ENCODE data around the gene TJP3.
A peak's percentile ranks its signal among the peaks of the same experiment; 100 is the strongest.
"Not testable (repeated sequence)": the region's sequence is repeated elsewhere in the genome, so short reads cannot be mapped to it uniquely, and the experiment has no call there.

TJP3 gene

GRCh38 chr19:3750211-3750610 lies 42.0 kb downstream of the TJP3 start:
- DNase-seq, result no peak

- DNase-seq, result no peak
Observed at GRCh38 chr19:3751236-3751635, 43.1 kb downstream of the TJP3 start.

DNA sequence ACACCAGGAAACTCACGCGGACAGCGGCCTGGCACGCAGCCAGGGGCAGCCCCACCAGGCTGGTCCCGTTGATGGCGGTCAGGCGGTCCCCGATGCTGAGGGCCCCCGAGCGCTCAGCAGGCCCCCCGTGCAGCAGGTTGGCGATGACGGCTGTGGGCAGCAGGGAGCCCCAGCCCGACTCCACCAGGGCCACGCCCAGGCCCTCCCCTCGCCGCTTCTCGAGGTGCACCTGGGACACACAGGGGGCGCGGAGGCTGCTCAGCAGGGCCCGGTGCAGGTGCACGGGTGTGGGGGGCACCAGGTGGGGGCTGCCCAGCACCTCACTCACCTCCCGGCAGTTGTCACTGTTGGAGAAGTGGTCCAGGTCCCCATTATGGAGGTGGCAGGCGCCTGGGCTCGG lies 44.3 kb downstream of the TJP3 start:
- DNase-seq, result no peak

- no peak for DNase-seq
Observed at GRCh38 chr19:3753631-3754410, 45.6 kb downstream of the TJP3 start.

DNA sequence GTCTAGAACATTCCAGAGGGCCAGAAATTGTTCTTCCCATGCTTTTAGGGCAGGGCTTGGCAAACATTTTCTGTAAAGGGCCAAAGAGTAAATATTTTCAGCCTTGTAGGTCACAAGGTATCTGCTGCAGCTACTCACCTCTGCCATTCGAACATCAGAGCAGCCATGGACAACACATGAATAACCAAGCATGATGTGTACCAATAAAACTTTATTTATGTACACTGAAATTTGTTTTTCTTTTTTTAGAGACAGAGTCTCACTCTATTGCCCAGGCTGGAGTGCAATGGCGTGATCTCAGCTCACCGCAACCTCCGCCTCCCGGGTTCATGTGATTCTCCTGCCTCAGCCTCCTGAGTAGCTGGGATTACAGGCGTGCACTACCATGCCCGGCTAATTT lies 49.5 kb downstream of the TJP3 start:
- DNase-seq, result not testable (repeated sequence)

GRCh38 chr19:3758297-3758696 lies 50.1 kb downstream of the TJP3 start:
- not testable (repeated sequence) for DNase-seq

GRCh38 chr19:3759482-3760254 lies 51.5 kb downstream of the TJP3 start:
- no peak for DNase-seq

- DNase-seq, result peak; percentile 19
Observed at GRCh38 chr19:3760871-3761361, 52.7 kb downstream of the TJP3 start.

DNA sequence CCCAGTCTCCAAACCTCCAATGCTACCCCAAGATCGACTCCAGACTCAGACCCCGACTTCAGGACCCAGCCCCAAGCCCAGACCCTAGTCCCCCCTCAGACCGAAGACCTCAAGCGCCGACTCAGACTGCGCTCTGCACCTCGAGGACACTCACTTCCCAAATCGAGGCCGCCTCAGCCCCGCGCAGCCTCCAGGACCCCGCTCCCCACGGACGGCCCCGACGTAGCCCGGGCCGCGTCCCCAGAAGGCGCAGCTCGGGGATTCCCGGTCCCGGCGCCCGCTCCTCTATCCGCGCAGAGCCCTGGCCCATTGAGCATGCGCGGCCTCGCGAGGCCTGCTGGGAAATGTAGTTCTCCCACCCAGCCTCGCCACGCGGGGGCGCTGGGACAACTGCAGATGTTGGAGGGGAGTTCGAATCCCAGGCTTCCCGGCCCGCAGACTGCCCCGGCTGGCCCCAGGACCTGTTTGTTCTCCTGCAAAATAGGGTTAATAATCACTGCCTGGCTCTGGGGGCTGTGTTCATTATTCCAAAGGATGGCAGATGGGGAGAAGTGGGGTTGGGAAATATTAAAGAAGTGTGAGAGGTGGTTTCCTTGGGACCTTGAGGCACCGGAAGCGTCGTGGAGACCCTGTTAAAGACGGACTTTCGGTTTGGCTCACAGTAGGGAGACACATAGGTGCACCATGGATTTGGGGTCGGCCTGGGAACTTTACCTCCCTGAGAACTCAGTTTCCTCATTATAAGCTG lies 53.4 kb downstream of the TJP3 start, which contains the start of gene APBA3:
Gene APBA3, minus strand, starts transcription at position 311 of the 748 bp plus-strand sequence. CDS start 1,428 bp downstream, outside the sequence.
- DNase-seq, result peak; percentile 89

GRCh38 chr19:3762130-3762473 lies 53.9 kb downstream of the TJP3 start:
- DNase-seq, result no peak

GRCh38 chr19:3762501-3763459 lies 54.6 kb downstream of the TJP3 start, which contains the start of gene MRPL54:
TSS of gene MRPL54 (plus strand) at chr19:3762682. CDS start at chr19:3762701, 19 bp downstream.
- peak; percentile 99 for DNase-seq

- DNase-seq, result no peak
Observed at GRCh38 chr19:3765121-3765520, 56.9 kb downstream of the TJP3 start.

DNA sequence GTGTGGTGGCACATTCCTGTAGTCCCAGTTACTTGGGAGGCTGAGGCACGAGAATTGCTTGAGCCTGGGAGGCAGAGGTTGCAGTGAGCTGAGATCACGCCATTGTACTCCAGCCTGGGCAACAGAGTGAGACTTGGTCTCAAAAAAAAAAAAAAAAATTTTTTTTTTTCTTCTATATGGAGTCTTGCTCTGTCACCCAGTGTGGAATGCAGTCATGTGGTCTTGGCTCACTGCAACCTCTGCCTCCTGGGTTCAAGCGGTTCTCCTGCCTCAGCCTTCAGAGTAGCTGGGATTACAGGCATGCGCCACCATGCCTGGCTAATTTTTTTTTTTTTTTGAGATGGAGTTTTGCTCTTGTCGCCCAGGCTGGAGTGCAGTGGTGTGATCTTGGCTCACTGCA lies 57.6 kb downstream of the TJP3 start:
- DNase-seq, result not testable (repeated sequence)

DNA sequence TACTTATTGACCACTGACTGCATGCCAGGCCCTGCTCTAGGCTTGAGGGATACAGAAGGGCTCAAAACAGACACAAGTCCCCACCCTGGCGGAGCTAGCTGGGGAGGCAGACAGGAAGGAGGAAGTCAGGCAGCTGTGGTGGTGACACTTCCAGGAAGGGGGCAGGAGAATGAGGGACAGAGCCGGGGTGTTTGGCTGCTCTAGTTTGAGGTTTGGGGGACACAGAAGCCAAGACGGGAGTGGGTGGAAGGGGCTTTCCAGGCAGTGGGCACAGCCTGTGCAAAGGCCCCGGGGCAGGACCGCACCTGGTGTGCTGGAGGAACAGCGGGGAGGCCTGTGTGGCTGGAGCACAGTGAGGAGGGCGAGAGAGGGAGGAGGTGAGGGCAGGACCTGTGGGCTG lies 58.3 kb downstream of the TJP3 start:
- DNase-seq, result no peak

DNA sequence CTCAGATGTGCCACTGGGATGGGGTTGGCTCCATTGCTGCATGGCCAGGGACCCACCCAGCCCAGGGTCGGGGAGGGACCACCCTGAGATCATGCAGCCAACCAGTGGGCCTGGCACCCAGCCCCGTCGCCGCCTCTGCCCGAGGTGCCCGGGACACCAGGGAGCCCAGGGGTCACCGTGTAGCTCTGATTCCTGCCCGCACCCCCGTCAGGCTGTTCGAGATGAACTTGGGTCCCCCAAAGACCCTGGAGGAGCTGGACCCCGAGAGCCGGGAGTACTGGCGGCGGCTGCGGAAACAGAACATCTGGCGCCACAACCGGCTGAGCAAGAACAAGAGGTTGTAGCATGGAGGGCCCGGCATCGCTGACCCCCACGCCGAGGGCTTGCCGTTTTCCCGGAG lies 58.9 kb downstream of the TJP3 start:
- no peak for DNase-seq

- no peak for DNase-seq
Observed at GRCh38 chr19:3768015-3768747, 60.0 kb downstream of the TJP3 start.

DNA sequence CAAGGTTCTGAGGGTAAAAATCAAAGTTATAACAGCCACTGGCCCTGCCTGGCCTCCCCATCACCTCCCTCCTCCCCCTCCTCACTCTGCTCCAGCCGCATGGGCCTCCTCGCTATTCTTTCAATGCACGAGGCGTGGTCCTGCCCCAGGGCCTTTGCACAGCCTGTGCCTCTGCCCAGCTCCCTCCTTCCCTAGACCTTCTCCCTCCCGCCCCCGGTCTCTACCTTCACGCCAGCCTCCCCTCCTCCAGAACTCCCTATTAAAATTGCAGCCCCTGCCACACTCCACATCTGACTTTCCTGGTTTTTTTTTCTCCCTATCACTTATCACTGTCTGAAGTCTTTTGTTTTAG lies 60.5 kb downstream of the TJP3 start:
- no peak for DNase-seq

DNA sequence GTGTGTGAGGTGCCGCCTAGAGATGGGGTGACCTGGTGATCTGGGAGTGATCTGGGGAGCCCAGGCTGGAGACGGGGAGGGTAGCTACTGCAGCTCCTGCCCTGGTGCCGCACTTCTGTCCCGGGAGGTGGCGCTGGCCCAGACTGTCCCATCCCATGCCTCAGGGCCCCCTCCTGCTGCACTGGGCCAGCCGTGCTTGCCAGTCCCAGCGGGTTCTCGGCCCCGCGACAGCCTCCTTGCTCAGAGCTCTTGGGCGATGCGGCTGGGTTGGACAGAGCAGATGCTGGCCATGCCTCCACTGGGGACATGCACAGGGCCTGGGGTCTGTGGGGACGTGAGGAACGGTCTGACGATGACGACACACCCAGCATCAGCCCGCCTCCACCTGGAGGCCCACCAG lies 61.3 kb downstream of the TJP3 start:
- no peak for DNase-seq

DNA sequence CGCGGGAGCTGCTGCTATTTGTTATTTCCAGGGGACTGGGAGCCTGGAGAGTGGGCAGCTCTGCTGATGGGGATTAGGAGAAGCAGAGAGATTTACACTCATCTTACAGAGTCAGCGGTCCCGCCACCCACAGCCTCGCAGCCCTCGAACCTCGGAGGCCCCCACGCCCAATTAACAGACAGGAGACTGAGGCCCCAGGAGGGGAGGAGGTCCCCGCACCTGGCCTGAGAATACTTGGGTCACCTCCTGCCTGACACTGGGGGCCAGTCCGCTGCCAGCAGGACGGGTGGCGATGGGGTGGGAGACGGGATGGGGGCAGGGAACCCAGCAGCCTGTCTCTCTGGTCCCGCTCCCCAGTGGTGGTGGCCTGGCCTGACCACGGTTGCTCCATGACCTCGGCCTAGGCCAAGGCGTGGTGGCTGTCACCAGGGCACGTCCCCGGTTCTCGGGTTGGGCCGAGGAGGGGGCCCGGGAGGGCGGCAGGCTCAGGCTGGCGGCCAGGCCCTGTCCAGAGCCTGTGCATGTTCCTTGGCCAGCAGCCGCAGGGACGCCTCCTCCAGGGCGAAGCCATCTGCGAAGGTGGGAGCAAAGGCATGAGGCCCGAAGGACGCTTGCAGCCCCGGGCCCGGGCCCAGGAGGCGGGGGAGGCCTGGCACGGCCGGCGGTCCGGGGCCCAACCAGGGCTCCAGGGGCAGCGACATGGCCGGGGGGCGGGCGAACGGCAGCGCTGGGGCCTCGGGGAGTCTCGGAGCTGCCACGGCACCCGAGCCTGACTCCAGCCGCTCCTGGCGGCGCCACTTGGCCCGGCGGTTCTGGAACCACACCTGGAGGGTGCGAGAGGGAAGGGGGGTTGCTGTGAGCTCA lies 62.2 kb downstream of the TJP3 start:
- no peak for DNase-seq

Measured in activated effector memory CD4-positive, alpha-beta T cell treated with Interleukin-2 at 50 U/mL for 16 hours (primary cell).